ENCODE measurements around the gene CADM4. TPM values are rescaled to one million over a fixed set of nuclear protein-coding genes. Genes with fewer than 3 reads are reported as not detected.

Gene CADM4
- total and polyA plus RNA-seq, 4 donors, result 0.47 to 4.9 (median 3.3) TPM

DNA sequence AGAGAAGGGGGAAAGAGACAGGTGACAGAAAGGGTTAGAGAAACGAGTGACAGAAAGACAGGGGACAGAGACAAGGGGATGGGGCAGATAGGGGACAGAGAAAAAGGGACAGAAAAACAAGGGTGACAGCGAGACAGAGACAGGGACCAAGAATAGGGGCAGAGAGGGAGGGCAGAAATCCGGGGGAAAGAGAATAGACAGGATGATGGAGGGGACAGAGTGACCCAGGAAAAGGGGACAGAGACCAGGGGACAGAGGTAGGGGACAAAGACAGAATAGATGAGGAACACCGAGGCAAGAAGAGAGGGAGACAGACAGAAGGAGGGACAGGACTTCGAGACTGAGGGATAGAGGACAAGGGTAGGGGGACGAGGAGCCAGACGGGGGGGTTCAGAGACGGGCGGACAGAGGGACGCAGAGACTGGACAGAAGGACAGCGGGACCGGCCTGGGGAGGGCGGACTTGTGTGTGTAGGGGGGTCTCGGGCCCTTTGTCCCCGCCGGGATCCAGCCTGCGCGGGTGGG is 593 bp downstream of the CADM4 start:
- Histone ChIP-seq H3K4me3 (ENCODE audit: low read depth in 1 of 3, low read length in 3 of 3) (peak overlapping the region in 2 of 3 donors; percentile 31 to 75), H3K36me3 (ENCODE audit: control insufficient read depth in 4 of 4, insufficient read depth in 3 of 4, low read depth in 1 of 4, low read length in 3 of 4) (no peaks in the 10 kb centered on the region), H3K9ac (ENCODE audit: low read depth in 1 of 2, low read length in 2 of 2) (no peak overlapping the region), H3K27ac (ENCODE audit: low read depth in 1 of 2, low read length in 2 of 2) (no peak overlapping the region), H3K9me3 (ENCODE audit: control insufficient read depth in 4 of 4, low read length in 3 of 4) (no peaks in the 10 kb centered on the region), H3K4me1 (ENCODE audit: control insufficient read depth in 4 of 4, insufficient read depth in 4 of 4, low read length in 3 of 4) (peaks cover 4 to 11% (median 9%) of the 10 kb centered on the region in 4 donors), H3K27me3 (ENCODE audit: control insufficient read depth in 4 of 4, insufficient read depth in 4 of 4, low read length in 3 of 4) (no peaks in the 10 kb centered on the region)
- TF ChIP-seq HNF4A (conservative IDR thresholded peaks at IDR 0.05), result no peak
- TF ChIP-seq, protein P1, sequence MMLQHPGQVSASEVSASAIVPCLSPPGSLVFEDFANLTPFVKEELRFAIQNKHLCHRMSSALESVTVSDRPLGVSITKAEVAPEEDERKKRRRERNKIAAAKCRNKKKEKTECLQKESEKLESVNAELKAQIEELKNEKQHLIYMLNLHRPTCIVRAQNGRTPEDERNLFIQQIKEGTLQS (IDR thresholded peaks at IDR 0.05), result no peak
- TF ChIP-seq YY1 (IDR thresholded peaks at IDR 0.05), result no peak
- no peak for TF ChIP-seq JUND (IDR thresholded peaks at IDR 0.05)
- TF ChIP-seq, protein P2, sequence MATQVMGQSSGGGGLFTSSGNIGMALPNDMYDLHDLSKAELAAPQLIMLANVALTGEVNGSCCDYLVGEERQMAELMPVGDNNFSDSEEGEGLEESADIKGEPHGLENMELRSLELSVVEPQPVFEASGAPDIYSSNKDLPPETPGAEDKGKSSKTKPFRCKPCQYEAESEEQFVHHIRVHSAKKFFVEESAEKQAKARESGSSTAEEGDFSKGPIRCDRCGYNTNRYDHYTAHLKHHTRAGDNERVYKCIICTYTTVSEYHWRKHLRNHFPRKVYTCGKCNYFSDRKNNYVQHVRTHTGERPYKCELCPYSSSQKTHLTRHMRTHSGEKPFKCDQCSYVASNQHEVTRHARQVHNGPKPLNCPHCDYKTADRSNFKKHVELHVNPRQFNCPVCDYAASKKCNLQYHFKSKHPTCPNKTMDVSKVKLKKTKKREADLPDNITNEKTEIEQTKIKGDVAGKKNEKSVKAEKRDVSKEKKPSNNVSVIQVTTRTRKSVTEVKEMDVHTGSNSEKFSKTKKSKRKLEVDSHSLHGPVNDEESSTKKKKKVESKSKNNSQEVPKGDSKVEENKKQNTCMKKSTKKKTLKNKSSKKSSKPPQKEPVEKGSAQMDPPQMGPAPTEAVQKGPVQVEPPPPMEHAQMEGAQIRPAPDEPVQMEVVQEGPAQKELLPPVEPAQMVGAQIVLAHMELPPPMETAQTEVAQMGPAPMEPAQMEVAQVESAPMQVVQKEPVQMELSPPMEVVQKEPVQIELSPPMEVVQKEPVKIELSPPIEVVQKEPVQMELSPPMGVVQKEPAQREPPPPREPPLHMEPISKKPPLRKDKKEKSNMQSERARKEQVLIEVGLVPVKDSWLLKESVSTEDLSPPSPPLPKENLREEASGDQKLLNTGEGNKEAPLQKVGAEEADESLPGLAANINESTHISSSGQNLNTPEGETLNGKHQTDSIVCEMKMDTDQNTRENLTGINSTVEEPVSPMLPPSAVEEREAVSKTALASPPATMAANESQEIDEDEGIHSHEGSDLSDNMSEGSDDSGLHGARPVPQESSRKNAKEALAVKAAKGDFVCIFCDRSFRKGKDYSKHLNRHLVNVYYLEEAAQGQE (IDR thresholded peaks at IDR 0.05), result no peak
- TF ChIP-seq, protein P3, sequence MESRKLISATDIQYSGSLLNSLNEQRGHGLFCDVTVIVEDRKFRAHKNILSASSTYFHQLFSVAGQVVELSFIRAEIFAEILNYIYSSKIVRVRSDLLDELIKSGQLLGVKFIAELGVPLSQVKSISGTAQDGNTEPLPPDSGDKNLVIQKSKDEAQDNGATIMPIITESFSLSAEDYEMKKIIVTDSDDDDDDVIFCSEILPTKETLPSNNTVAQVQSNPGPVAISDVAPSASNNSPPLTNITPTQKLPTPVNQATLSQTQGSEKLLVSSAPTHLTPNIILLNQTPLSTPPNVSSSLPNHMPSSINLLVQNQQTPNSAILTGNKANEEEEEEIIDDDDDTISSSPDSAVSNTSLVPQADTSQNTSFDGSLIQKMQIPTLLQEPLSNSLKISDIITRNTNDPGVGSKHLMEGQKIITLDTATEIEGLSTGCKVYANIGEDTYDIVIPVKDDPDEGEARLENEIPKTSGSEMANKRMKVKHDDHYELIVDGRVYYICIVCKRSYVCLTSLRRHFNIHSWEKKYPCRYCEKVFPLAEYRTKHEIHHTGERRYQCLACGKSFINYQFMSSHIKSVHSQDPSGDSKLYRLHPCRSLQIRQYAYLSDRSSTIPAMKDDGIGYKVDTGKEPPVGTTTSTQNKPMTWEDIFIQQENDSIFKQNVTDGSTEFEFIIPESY (IDR thresholded peaks at IDR 0.05), result no peak
- WGBS, result 17% methylated on average over 18 of the region's 18 CpGs
- DNase-seq (ENCODE audit: low spot score), result no peak

DNA sequence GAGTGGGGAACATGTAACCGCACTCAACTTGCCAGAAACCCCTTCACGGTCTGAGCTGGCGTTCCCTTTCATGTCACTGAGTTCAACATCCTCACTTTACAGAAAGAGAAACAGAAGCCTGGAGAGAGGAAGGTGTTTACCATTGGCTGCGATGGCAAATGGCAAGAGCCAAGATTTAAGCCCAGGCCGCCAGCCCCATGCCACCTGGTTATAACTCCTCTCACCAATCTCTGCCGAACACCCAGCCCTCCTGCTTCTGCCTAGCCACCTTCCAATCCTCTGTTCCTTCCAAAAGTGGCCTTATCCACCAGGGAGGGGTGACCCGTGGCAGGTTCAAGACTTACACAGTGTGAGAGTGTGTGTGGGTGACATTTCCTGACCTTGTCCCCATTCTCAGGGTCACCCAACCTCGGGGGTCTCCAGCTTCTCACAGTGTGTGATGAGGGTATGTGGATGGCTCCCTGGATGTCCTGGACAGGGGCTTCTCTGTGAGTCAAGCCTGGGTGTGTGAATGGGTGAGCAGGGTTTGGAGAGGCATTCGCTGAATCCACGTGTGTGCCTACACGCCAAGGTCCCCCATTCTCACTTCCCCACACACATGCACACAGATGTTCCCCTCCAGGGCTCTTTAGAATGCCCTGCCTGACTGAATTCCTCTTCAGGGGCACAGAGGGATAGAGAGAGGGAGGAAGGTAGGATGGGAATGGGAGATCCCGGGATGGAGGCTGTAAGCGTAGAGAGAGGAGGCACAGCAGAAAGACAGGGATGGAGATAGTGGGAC is 1.2 kb downstream of the CADM4 start:
- Histone ChIP-seq H3K9me3 (ENCODE audit: control insufficient read depth in 4 of 4, low read length in 3 of 4) (no peaks in the 10 kb centered on the region), H3K36me3 (ENCODE audit: control insufficient read depth in 4 of 4, insufficient read depth in 3 of 4, low read depth in 1 of 4, low read length in 3 of 4) (no peaks in the 10 kb centered on the region), H3K27ac (ENCODE audit: low read depth in 1 of 2, low read length in 2 of 2) (no peak overlapping the region), H3K27me3 (ENCODE audit: control insufficient read depth in 4 of 4, insufficient read depth in 4 of 4, low read length in 3 of 4) (no peaks in the 10 kb centered on the region), H3K4me3 (ENCODE audit: low read depth in 1 of 3, low read length in 3 of 3) (no peak overlapping the region), H3K9ac (ENCODE audit: low read depth in 1 of 2, low read length in 2 of 2) (no peak overlapping the region), H3K4me1 (ENCODE audit: control insufficient read depth in 4 of 4, insufficient read depth in 4 of 4, low read length in 3 of 4) (peaks cover 4 to 11% (median 9%) of the 10 kb centered on the region in 4 donors)
- TF ChIP-seq FOXA2 (IDR thresholded peaks at IDR 0.05) (no peak), TAF1 (conservative IDR thresholded peaks at IDR 0.05) (no peak), HNF4A (conservative IDR thresholded peaks at IDR 0.05) (no peak), FOXA1 (IDR thresholded peaks at IDR 0.05) (no peak), GABPA (IDR thresholded peaks at IDR 0.05 in 1 of 2, conservative IDR thresholded peaks at IDR 0.05 in 1 of 2) (no peak), EGR1 (IDR thresholded peaks at IDR 0.05; ENCODE audit: low read depth in 2 of 2) (no peak)
- TF ChIP-seq, protein P1 (IDR thresholded peaks at IDR 0.05), result no peak
- TF ChIP-seq, protein P2 (IDR thresholded peaks at IDR 0.05), result no peak
- 85% methylated on average over 13 of the region's 13 CpGs for WGBS
- DNase-seq (ENCODE audit: low spot score), result no peak

All from liver (tissue), 9 donors.